NCI-H510A treated with DMSO at 0.1 percent for 48 hours (cell line): Measurements from ENCODE around the gene LAMB3.

Experiments used
- DNase-seq: peaks from one replicate; lab custom pipeline; 2025; lab: John Stamatoyannopoulos, UW

The LAMB3 gene

DNA sequence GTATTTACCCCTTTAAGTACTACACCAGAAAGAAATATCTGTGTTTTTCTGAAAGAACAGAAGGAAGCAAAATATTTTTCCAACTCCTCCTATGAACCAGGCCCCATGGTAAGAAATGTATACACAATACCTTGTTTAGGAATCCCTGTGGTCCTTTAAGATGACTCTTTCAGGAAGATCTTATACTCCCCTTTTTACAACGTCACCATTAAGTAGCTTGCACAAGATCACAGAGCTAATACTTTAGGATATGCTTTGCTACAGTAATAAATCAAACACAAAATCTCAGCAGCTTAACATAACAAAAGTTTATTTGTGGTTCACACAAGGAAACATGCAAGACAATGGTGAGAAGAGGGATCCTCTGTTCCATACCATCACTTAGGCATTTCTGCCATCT, 8.8 kb upstream of the LAMB3 start:
- DNase-seq, result no peak

DNA sequence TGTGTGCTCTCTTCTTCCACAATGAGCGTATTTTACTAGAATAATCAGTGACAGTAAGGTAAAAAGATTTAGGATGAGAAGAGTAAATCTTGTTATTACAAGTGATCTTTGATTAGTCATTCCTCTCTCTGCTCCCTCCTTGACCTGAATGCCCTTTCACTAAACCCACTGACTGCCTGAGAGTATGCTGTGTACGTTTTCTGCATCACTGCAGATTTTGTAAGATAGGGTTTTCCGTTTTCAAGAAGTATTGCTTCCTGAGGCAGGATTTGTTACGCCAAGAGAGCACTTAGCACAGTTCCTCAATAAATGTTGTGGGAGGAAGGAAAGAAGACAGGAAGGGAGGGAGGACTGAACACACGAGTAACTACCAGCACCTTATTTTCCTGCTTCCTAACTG, 7.7 kb upstream of the LAMB3 start:
- DNase-seq, result no peak

DNA sequence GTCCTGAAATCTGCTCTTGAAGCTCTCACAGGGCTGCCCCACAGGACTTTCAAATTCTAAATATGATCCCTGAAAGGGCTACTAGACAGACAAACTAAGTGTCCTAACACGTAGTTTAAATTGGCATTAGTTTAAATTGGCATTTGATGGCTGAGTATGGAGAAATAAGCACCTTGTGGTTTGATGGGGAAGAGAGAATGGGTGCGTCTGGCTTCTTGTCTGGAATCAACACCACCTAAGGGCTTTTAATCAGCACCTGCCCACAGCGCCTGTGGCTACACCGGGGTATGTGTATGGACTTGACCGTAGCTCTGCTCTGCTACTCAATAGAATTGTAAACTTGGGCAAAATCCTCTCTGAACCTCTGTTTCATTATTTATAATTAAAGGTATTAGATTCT, 5.7 kb upstream of the LAMB3 start:
- no peak for DNase-seq

DNA sequence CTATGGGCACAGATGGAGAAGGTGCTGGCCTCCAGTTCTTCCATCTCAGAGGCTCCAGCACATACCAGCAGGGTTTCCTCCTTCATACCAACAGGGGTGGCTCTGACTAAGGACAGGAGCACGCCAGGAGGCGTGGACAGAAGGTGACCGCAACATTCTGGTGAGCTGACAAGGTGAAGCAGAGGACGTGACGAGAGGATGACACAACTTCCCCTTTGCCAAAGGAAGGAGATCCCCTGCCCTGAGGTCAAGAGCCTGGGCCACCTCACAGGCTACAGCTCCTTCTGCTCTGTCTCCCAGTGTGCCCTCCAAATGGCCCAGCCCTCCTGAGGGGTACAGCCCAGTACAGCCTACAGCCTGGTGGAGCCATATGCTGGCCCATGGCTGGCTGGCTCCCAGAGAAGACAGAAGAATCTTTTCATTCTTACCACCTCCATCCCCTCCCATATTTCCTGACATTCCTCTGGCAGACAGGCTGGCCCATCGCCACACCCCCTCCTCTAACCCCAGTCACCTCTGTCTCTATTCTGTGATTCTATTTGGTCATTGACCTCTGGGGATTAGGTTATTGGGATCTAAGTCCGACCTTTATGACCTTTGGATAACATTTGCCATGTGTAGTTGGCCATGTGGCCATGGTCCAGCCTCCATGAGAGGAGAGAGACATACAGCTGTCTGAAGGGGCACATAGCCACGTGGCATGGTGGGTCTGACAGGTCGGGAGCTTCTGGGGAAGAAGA, 5.1 kb upstream of the LAMB3 start:
- no peak for DNase-seq

DNA sequence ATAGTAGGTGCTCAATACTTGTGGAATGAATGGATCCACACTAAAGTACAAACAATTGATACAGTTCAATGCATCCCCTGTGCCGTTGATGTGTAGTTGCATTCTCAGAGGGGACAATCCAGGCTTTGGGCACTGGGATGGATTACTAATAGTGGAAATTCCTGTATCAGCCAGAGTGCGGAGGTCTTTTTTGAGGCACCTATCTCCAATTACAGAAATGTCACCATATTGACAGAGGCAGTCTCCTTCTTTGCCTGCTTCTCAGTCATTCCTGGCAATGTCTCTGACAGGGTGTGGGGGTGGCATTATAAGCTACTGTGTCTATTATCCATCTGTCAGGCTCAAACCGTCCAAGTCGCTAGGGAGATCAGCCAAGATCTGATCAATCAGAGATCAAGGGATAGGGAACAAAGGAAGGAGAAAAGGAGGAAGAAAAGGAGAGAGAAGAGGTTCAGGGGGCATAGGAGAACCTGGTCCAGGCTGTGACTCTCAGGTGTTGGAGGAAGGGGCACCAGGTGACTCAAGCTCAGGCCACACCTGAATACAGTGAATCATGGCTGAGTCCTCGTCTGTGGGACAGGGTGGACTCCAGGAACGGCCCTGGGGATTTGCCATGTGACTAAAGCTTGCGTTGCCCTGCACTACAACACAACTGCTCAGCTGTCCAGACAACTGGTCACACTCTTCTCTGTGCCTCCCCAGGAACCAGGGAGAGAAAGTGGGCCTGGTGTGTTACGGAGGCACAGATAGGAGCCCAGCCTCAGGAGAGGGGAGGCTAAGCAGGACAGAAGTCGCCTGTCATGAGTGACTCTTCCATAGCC, 3.4 kb upstream of the LAMB3 start:
- DNase-seq, result no peak

DNA sequence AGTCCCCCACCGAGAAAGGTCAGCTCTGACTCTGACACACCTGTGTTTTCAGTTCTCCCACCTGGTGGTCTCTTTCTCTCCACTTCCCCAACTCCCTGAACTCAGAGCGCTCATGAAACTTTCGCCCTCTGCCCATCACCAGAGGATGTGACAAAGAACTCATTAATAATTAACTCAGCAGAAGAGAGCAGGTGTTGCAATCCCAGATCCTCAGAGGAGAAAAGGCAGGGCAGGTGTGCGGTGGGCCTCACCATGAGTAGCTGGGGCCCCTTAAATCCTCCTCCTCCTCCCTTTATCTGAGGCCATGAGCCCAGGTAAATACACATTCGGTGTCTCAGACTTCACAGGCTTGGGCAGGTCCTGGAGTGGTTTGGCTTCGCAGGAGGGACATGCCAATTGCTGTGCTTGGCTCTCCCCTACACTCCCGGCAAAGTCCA, 1.7 kb upstream of the LAMB3 start:
- DNase-seq, result no peak

DNA sequence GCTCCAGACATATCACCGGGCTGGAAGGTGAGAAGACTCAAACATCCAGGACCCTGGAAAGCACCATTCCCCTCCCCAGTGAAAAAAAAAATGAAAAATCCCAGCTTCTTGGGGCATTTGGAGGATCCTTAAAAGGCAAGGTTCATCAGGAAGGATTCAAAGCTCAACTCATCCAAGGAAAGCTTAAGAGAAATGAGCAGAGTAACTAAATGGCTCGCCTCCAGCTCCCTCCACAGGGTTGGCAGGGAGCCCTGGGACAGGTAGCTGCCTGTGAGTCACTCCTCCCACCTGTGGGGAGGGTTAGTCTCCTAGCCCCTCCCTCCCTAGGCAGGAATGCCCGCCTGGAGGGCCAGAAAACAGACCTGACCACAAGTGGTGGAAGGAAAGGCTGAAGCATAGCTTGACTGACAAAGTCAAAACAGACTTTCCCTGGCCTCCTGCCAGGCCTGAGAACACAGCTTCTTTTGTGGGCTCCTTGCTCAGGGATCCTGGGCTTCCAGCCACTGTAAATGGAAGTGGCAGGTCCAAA, 712 bp upstream of the LAMB3 start:
- DNase-seq, result peak; percentile 77

DNA sequence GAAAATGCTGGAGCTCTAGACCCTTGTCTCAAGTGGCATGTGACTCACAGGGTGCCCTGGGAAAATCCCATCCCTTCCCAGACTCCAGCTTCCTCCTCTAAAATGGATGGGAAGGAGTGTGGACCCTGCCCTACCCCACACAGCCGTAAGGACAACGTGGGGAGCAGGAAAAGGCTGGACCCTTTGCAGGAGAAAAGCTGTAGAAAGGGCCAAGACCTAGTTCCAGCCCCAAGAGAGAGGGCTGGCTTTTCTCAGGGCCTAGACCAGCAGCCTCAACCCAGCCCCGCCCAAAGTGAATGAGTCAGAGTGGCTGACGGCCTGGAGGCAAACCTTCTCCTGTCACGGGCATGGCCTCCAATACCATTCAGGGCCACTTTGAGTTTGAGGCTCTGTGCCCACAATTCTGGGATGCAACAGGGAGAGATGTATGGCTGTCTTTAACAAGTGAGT, 1.1 kb downstream of the LAMB3 start:
- no peak for DNase-seq

DNA sequence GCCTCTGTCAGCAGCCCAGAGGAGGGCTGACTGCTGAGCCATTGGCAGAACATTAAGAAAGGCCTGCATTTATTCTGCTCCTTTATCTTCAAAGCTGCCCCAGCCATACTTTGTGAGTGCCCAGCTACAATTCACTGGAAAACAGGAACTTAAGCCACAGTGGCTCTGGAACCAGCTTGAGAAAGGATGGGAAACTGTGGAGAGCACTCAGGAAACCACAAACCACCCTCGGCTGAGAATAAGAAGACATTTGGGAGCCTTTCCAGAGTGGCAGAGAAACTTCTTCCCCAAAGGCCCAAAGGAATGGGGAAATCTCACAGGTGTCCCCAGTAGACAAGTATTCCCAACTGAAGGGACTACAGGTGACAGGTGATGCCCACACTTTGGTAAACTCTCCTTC, 1.8 kb downstream of the LAMB3 start:
- no peak for DNase-seq

DNA sequence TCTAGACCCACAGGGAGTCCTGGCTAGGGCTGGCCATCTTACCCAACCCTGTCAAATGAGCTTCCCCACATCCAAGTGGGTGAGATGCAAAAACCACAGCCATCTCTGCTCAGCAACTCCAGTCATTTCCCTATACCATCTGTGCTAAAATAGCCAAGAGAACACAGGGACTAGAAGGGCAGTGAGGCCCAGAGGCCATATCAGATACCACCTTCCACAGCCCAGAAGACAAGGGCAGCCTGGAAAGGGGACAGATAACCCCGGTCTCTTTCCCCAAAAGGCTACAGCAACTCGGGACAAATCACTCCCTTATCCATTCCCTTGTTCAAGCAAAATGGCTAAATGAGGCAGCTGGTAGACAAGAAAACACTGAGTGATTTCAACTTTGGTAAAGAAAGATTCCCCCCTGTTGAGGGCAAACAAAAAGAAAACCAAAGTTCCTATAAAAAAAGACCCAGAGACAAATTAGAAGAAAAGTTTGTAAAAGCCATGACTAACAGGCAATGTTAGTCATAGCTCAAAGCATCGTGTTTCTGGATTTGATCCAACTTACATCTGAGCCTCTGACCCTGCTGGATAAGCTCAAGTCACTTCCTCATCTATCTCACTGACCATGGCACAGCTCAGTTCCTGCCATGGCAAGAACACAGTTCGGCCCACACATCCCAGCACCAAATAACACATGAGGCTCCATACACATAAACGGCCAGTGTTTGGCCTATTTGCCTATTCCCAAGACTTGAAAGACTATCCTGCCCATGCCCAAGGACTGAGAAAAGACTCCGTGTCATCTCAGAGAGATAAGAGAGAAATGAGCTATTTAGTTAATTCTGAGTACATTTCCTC, 3.1 kb downstream of the LAMB3 start:
- no peak for DNase-seq

DNA sequence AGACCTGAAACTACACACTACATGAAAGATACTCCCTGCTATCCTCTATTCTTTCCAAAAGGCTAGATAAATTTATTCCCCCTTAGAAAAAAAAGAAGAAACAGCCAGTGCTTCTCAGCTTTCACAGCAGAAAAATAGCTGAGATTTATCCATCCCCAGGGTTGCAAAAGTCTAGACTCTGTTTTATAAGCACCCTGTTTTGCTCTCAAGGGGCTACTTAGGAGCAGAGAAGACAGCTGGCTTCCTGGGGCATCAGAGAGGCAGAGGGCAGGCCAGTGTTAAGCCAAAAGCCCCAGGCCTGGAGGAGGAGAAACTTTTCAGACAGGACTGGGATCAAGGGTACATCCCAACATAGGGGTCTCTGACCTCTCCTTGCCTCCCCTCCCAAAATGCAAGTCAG, 3.9 kb downstream of the LAMB3 start:
- no peak for DNase-seq

DNA sequence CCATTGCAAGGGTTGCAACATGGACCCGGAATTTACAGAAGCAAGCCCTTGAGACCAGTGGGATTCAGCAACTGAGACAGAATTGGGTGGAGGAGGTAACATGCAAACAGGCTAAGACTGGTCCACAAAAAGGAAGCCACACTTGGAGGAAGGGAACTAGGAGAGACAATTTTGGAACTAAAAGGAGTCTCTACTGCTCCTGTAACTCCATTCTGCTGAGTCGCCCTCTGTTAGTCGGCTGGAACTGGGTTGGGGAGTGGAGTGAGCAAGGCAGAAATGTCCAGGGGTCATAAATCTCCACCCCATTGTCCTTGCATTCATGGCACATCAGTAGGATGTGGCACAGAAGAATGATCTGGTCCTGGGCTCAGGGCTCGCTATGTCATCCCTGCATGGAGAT, 5.1 kb downstream of the LAMB3 start:
- no peak for DNase-seq

DNA sequence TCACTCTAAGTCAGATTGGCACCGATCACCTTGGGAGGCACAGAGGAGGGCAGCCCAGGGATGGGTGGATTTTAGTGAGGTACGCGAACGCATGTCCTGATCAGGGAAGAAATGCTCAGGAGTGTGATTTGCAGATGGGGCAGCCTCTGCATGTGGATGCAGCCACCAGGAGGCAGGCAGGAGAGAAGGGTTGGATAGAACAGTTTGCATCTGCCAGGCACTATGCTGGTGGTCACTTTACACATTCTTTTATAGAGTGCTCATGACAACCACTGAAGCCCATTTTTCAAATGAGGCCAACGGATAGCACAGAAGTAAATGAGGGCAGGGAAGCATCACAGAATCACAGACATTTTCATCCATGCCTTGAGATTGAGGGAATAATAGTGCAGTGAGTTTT, 5.7 kb downstream of the LAMB3 start:
- no peak for DNase-seq

DNA sequence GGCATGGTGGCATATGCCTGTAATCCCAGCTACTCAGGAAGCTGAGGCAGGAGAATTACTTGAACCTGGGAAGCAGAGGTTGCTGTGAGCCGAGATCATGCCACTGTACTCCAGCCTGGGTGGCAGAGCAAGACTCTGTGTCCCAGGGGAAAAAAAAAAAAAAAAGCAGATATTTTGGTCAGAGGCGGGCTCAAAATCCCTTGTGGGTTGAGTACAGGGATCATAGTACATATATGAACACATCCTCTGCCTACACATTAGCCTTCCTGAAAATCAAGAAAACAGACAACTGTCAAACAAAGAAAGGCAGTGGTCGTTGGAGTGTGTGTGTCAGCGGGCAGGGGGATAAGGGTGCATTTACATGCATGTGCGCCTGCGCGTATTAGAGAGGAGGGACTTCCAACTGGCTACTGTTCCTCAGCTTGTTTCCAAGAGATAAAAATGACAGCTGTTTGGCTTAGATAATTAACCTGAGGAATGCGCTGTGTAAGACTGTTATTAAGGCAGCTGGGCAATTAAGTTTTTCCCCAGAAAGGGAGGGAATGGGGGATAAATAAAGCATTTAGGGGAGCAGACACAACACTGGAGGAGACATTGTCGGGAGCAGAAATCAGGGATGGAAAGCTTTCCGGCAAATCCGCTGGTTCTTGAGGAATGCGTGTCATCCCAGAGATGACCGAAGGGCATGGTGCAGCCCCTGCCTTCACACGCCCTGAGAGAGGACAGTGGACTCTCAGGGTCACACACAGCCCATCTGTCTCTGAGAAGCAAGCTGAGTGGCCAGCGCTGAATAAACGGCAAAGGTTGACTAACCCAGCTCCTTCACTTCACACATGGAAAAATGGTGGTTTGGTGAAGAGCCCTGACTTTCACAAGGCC, 6.4 kb downstream of the LAMB3 start:
- DNase-seq, result no peak

DNA sequence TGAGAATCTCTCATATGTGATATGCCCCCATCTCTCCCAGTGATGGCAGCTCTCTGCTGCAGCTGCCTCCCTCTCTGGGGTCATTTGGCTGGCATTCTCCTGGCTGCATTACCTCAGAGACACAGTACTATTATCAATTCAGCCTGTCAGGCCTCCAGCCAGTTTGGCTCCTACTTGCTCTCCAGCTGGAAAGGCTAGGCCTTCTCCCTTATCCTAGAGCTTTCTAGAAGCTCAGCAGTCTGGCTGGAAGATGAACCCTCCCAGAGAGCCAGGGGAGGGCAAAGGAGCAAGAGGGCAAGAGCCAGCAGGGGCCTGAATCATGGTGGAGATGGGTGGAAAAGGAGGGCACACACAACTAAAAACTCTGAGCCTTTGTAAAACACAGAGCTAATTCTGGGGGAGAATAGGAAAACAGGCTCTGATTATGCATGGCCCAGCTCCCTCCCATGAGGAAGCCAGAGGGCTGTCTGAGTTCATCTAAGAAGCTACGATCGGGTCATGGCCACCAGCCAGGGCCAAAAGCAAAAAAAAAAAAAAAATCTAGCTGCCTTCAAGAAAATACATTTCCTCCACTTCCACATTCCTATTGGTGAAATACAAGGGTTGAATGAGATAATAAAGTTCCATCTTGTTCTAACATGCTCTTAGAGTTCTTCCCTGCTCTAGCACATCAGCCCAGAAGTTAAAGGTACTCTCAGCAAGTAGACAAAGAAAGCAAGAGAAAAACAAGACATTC, 8.8 kb downstream of the LAMB3 start:
- no peak for DNase-seq

DNA sequence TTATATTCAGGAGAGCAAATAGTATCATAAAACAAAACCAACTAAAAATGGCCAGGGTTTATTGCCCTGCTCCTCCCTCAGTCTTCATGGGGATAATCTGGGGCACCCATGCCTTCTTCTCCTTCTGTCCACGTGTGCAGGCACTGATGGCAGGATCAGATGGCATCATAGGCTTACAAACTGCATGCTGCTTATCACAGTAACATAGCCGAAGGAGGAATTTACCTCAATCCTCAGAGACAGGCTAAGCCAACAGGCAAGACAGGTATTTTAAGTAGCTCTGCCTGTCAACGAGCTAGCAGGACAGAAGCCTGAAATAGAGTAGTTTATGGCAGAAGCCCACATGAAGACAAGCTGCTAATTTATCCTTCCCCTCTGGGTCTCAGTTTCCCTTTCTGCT, 9.4 kb downstream of the LAMB3 start:
- DNase-seq, result no peak

DNA sequence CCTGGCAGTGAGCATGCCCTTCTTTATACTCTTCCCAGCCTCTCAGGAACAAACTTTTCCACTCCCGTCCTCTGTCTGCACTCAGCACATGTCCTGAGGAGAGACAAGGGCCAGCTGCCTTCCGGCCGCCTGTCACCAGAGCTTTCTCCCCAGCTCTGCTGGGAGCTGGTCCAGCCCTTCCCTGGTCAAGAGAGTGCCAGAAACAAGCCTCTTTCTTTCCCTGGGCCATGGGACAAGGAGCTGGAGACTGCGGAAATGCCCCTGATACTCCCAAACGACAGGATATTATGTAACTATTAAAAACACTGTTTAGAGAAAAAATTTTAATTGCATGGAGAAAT, 10.4 kb downstream of the LAMB3 start:
- DNase-seq, result no peak

DNA sequence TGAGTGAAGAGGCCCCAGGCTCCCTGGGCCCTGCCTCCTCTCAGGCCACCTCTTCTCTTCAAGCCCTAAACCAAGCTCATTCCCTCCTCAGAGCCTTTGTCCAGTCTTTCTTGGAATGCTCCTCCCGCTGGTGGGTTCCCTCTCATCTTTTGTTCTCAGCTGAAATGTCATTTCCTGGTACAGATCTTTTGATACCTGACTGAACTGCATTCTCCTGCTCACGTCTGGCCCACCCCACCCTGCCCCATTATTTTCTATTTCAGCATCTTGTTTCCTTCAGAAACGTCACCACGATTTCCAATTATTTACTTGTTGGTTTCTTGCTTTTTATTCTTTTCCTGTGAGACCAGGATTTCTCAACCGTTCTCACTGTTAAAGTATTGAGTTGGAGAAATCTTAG, 16.4 kb downstream of the LAMB3 start:
- DNase-seq, result no peak

DNA sequence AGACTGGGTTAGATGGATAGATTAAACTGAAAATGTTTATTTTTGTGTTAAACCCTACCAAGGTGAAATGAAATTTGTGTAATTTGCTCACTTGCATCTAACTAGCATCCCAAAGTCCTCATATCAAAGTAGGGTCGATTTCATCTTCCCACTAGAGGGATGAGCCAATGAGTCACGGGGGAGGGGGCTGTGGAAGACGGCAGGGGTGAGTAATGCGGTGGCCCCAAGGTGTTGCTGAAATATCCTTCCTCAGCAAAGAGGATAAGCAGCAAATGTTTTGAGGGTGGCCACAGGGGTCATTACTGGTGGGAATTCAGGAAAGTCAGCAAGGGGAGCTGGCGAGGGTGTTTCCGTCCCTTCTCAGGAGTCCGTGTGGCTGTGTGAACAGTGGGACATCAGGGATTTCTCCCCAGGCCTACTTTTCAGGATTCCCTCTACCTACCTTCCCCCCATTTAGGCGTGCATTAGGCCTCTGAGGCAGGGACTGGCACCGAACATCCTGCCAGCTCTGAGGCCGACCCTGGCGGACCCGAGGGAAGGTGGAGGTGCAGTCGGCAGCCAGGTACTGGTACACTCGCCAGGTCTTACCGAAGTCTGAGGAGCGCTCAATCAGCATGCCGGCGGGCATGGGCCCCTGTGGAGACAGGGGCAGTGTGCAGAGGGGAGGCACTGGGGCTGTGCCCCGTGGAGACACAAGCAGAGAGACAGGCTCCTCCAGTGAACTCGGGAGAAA, 18.1 kb downstream of the LAMB3 start:
- no peak for DNase-seq
